GM19238 (cell line): ENCODE data around the gene IQUB.
"Not testable (repeated sequence)": the region's sequence is repeated elsewhere in the genome, so short reads cannot be mapped to it uniquely, and the experiment has no call there.

Experiments used
- DNase-seq: peaks from one replicate; pipeline ENCODE4 v3.0.0; 2011; ENCODE audit warnings: low spot score; ENCODE audit not compliant: insufficient read length

The IQUB gene

DNA sequence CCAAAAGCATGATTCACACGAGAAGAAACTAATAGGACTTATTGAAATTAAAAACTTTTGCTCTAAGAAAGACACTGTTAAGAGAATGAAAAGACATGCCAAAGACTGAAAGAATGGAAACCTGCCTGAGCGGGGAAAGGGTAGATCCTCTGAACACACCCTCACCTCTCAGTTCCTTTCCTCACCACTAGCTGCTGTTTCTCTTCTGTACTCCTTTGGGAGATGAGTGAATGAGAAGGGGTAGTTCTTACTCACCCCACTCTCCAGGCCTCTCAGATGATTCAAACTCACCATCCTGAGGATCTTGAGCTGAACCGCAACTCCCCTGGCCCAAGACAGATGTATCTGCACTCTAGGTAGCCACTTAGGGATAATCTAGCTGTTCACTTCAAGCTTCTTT, 41.9 kb downstream of the IQUB start:
- no peak for DNase-seq

DNA sequence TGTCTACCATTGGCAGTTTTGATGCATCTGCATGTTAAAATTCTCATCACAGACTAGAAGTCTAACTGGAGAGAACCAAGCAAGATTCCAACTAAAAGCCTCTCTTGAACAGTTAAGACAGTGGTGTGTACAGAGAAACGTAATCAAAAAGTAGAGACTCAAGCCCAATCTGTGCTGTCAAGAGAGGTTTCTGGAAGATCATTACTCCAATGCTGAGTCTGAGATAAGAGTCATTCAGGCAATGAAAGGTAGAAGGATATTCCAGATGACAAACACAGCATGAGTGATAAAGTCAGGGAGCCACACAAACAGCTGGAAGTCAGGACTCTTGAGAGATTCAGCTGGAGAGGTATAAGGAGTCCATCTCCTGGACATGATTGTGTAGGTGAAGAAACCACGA, 48.7 kb downstream of the IQUB start:
- no peak for DNase-seq

DNA sequence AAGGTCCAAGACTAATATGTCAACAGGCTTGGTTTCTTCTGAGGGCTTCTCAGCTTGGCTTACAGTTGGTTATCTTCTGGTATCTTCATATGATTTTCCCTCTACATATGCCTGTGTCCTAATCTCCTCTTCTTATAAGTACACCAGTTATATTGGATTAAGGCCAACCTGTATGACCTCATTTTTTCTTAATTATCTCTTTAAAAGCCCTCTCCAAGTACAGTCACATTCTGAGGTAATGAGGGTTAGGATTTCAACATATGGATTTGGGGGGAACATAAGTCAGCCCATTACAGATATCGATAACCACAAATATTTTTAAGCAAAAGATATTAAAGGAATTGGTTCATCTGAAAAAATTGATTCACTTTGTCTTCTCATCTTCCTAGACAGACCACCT, 49.2 kb downstream of the IQUB start:
- DNase-seq: no peak

DNA sequence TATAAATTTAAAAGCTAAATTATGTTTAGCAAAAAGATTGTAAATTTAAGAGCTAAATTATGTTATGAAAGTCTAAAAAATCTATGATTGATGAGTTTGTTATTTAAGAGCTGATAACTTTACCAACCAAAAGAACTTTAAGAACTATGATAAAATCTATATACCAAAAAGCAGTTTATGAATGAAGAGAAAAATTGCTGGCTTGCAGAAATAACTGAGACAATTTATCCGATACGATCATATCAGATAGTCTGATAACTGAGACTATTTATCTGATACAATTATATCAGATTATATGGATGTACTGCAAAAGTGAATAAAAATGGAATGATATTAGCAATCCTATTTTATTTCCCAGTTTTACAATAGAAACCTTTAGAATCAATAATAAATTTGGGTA, 50.2 kb downstream of the IQUB start:
- no peak for DNase-seq

DNA sequence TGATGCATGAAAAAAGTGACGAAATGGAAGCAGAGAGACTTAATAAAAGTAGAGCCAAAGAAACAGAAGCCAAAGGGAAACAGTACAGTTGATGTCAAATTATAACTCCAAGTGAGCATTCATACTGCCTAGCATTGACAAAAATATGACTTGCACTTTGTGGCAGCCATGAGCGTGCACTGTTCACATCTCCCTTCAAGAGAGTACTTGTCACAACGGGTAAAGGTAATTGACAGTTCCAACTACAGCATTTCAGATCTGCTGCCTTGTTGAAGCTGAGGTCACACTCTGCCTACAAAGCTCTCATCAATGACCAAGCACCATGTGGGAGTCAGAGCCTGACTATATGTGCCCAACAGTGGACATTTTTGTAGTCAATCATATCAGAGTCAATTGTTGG, 54.3 kb downstream of the IQUB start:
- DNase-seq: no peak

DNA sequence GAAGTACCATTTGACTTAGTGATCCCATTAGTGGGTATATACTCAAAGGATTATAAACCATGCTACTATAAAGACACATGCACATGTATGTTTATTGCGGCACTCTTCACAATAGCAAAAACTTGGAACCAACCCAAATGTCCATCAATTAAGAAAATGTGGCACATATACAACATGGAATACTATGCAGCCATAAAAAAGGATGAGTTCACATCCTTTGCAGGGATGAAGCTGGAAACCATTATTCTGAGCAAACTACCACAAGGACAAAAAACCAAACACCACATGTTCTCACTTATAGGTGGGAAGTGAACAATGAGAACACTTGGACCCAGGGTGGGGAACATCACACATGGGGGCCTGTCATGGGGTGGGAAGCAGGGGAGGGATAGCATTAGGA, 56.3 kb downstream of the IQUB start:
- not testable (repeated sequence) for DNase-seq

DNA sequence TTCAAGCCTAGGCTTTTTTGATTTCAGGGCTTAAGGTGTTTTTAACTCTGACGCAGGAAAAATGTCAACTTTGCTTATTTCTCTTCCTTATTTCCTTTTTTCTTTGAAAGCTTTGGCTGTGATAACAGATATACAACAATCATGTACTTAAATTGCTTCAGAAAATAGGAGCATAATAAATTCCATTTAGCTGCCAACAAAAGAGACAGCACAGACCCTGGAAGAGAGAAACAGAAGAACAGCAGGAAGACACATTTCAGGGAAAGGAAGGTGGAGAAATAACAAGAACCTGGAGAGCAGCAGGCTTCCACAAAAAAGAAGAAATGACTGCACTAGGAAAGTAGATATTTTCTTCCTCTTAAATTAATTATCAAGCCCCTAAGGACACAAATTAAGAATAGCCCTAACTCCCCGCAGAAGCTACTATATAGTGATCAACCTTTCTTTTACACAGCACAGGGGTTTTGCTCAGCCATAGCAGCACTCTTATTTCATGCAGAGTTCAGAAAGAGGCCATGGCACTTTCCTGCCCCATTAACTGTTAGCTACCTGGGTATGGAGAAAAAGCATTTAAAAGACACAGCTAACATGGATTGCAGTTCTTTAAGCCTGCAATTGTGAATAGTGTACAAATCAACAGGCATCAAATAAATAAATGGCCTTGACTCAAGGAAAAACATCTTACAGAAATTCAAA, 61.5 kb downstream of the IQUB start:
- DNase-seq: no peak

DNA sequence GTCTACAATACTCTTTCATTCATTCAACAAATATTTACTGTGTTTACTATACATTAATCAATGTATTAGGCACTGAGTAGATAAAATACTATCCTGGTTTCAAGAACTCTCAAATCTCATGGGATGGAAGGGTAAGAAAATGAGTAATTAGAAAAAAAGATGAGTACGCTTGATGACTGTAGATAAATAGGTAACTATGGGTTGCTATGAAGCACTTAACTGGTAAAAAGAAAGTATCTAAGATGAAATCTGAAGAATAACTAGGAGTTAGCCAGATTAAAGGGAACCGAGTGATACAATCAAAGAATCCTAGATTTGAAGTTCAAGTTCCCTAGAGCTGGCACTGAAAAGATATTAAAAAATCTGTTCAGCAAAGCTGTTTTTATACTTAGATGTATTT, 62.1 kb downstream of the IQUB start:
- DNase-seq: no peak

DNA sequence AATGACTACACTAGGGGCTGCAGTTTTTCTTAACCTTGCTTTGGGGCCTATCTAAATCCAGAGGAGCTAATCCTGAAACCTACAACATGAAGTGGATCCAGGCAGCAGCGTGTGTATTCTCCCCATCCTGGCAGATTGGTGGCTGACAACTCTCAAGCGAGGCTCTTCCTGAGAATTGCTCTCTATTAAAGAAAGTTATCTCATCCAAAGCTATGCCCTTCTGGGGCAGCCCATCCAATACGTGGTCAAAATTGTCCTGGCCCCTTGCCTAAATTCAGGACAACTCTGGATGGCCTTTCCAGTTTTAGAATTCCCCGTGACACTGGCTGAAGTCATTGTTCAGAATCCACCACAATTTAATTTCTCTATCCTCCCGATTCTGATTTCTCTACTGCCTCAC, 66.1 kb downstream of the IQUB start:
- DNase-seq: no peak

DNA sequence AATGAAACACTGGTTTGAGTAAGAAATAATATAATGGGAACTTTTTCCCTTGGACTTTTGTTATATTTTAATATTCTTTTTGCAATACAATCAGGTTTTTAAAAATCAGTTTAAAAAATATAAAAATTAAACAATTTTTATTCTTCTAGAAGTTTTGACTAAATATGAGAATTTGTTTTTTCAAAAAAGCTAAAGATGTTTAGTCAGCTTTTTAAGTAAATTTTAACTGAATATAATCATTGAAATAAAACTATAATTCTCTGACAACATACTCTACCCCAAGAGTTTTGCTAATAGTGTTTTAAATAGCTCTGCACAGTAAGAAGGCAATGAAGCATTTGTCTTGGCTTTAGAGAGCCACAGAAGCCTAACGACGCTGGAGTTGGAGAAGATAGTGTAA, 70.5 kb downstream of the IQUB start:
- no peak for DNase-seq

DNA sequence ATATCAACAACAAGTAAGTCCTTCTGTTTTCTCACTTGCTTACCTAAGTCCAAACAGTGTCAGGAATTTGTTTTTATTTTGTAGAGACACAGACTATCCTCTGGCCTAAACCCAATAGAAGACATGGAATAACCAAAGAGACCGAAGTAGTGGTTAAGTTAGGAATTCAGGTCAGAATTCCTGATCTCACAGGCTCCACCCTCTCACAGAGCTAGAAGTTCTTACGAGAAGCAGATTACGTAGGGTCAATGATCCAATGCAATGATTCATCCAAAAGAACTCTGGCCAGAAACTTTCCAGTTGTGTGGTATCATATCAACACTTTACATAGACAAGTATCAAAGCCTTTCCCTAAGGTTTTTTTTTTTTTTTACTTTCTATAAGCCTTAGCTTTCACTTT, 73.8 kb downstream of the IQUB start:
- DNase-seq: no peak

DNA sequence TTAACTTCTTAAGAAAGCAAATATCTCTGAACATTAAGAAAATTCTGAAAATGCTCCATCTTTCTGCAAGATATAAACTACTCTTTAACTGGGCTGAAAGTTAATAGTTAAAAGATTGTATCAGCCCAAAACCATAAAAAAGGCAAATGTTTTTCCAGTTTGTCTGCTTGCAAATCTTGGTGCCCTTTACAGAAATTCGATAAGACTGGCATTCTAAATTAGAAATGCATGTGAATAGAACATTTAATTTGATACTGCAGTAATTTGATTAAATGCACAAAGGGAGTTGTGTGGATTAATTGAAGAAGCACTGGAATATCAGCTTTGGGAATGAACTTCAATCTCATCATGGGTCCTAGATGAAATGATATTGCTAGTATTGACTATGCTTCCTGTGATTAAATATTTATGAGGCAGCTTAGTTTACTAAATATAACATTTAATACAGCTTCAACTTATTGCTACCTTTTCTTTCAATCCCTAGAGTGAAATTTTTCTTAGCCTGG, 78.4 kb downstream of the IQUB start:
- no peak for DNase-seq

DNA sequence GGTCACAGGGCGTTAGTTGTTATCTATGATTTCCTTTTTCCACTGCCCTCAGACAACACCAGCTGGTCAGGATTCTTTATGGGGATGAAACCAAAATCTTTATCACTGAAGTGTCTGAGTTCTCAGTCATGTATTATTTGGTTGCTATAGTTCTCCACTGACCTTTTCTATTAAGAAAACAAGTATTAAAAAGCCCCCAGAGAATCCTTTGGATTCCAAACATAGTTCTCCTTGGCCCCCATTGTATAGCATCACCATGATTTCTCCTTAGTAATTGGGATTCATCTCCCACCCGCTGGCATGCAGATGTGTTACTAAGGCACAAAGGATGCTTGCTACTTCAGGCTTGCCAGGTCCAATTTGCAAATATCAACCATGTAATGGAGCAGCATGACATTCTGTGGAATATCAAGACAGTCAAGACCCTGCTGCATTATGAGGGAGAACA, 94.3 kb downstream of the IQUB start:
- no peak for DNase-seq

DNA sequence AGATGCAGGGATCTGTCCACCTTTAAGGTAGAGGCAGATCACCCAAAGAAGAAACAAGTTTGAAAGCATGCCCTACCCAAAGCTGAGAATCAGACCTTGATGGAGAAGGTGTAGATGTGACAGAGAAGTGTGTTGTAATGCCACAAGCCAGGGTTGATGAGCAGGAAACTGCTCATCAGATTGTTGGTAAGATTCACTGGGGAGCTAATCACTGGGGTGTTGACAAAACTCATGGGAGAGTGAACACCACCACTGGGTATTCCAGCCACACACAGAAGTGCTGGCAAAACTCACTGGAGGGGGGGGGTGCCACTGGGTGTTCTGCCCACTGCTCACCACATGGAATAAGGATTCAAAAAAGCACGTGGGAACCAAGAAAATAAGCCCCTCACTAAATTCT, 95.2 kb downstream of the IQUB start:
- no peak for DNase-seq

DNA sequence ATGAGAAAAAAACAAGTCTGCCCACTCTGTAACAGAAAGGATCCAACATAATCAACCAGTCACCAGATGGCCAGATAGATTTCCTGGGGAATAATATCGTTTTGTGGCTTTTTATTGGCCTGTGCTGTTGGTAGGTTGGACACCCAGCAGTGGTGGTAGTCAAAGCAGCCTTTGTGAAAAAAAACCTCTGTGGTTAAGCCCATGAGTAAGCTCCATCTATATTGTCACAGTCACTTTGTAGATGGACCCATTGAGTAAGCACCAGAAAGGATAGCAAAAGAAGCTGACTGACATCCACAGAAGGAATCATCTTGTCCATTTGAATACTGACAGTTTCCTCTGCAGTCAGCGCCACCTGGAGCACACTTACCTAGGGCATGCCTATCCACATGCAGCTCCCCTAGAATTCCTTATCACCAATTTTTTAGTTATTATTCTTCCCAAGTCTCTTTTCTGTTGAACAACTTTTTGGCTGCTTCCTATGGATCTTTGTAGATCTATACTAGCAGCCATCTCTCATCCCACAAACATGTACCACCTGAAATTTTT, 96.9 kb downstream of the IQUB start:
- no peak for DNase-seq

DNA sequence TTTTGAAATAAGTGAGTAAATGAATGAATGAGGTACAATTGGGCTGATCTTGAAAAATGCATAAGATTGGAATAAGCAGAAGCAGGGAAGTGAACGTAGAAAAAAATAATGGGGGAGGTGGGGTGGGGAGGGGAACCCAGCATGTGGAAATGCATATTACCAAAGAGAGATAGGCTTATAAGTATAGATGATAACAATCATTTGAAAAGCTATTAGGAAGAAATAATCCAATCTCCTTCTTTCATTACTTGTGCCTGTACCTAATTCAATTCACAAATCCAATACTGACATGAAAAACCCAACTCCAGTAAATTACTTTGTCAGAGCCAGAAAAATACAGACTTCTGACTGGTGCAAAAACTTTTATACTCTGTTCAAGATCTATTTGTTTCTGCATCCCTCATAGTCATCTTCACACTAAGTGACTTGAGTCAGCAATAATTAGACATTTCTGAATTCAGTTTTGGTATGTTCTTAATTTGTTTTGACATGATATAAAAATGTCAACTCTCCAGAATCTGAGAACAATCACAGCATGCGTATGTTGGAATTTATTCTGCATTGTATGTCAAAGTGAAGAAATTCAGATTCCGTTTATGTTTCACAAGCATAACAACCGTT, 99.2 kb downstream of the IQUB start:
- DNase-seq: no peak

DNA sequence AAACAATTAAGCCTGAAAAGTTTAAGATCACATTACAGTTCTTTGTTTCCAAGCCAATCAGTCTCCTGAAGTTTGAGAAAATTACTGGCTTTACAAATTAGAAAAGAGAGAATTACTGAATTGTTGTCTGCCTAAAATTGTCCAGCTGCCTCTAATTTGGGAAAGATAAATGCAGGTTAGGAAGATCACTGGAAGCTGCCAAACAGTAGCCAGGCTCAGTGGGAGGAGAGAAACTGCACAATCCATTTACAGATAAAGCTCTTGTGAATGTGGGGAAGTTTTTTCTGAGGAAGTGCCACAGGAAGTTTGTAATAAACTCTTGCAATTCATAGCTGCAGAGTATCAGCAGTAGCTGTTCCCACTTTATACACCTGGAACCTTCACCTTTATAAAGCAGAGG, 100.7 kb downstream of the IQUB start:
- no peak for DNase-seq

DNA sequence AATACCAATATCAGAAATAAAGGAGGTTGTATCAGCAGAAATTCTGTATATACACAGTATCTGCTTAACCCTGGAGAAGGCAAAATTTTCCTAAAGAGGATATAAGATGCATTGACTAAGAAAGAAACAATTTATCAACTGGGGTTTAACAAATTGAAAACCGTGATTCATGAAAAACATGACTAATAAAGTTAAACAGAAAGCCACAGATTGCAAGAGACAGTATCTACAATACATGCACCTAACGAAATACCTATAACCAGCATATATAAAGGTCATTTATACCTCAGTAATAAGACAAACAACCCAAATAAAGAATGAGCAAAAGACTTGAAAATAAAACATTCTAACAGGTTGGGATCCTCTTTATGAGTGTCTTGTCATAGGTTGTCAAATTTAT, 101.8 kb downstream of the IQUB start:
- no peak for DNase-seq

DNA sequence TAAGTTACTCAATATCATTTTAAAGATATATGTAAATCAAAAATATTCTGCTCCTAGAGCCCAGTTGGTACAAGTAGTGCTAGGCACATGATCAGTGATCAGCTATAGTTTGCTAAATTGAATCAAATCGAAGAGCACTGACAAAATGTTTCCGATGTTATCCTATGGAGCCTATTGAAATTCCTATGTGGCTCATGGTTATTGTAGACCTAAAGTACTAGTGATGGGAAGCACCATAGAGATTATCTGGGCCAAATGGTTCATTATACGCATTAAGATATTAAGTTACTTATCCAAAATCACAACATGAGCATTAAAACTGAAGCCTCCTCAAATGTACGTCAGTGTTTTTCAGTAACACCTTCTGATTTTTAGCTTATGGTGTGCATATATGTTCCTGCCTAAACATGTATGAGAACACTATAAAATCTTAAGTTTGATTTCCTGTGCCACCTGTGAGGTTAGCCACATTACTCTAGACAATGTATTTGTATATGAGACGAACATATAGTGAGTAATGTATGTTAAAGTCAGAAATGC, 103.2 kb downstream of the IQUB start:
- no peak for DNase-seq

DNA sequence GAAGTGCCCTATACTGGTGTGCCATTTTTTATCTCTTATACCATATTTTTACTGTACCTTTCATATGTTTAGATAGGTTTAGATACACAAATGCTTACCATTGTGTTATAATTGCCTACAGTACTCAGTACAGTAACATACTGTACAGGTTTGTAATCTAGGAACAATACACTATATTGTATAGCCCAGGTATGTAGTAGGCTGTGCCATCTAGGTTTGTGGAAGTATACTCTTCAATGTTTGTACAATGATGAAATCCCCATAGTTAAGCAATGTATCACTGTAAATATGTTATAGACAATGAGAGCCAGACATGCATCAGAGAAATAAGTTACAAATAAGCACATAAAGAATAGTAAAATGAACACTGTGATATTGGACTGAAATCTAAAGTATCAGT, 109.1 kb downstream of the IQUB start:
- no peak for DNase-seq

DNA sequence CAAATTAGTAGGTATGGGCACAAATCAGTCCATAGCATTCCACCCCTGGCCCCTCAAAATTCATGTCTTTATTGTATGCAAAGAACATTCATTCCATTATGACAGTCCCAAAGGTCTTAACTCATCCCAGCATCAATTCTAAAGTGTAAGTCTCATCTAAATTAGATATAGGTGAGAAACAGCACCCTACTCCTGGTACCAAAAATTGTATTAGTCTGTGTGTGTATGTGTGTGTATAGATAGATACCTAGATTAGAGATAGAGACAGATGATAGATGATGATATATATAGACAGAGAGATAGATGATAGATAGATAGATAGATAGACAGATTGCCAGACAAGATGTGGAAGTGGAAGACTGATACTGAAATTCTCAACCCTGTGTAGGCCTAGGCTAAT, 109.9 kb downstream of the IQUB start:
- no peak for DNase-seq

DNA sequence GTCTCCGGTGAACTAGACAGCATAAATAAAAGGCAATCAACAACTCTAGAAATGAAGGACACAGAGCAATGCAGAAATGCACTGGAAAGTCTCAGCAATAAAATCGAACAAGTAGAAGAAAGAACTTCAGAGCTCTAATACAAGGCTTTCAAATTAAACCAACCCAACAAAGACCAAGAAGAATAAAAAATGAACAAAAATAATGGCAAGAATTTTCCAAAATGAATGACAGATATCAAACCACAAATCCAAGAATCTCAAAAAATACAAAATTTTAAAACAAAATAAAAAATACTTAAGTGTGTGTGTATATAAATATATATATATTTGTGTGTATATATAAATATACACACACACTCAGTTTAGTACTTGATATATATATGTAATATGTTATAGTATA, 110.8 kb downstream of the IQUB start:
- DNase-seq: no peak

DNA sequence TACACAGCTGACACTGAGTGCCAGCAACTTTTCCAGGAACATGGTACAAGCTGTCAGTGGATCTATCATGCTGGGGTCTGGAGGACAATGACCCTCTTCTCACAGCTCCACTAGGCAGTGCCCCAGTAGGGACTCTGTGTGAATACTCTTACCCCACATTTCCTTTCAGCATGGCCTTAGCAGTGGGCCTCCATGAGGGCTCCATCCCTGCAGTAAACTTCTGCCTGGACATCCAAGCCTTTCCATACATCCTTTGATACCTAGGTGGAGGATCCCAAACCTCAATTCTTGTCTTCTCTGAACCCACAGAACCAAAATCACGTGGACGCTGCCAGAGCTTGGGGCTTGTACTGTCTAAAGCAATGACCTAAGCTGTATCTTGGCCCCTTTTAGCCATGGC, 116.8 kb downstream of the IQUB start:
- no peak for DNase-seq
